ENCODE results near the gene STK40. TPM values are rescaled to one million over a fixed set of nuclear protein-coding genes. Genes with fewer than 3 reads are reported as not detected.

Gene STK40
- total and polyA plus RNA-seq, 9 of the 15 experiments (the other 6 are each of a cell fraction or from before 2014, with no cell fraction given), result 0.69 to 94.3 (median 39.1) TPM

- TF ChIP-seq HMG20A (CRISPR knock-in tag; conservative IDR thresholded peaks at IDR 0.05) (no peak), ZNF354B (CRISPR knock-in tag; IDR thresholded peaks at IDR 0.05) (no peak), PHB (CRISPR knock-in tag; IDR thresholded peaks at IDR 0.05) (peak; percentile 89; the same call in 1 of the 2 replicates), NFE2 (IDR thresholded peaks at IDR 0.05; ENCODE audit: low read depth) (no peak), ZNF431 (CRISPR knock-in tag; IDR thresholded peaks at IDR 0.05) (peak; percentile 51; the same call in 1 of the 2 replicates), DPF2 (IDR thresholded peaks at IDR 0.05) (no peak), ZNF668 (CRISPR knock-in tag; IDR thresholded peaks at IDR 0.05) (no peak), ZNF740 (CRISPR knock-in tag; IDR thresholded peaks at IDR 0.05) (no peak; the same call in 1 of the 2 replicates), ZNF740 (tag; IDR thresholded peaks at IDR 0.05) (no peak), CBFB (CRISPR knock-in tag; IDR thresholded peaks at IDR 0.05) (0 out of 2 replicates have a peak, but pooled peaks have one; percentile 10), ZNF316 (IDR thresholded peaks at IDR 0.05) (no peak), ZNF232 (CRISPR knock-in tag; IDR thresholded peaks at IDR 0.05) (no peak), HEY1 (CRISPR knock-in tag; IDR thresholded peaks at IDR 0.05; ENCODE audit: borderline replicate concordance) (no peak), ZNF165 (CRISPR knock-in tag; IDR thresholded peaks at IDR 0.05; ENCODE audit: borderline replicate concordance) (no peak), USF2 (CRISPR knock-in tag; IDR thresholded peaks at IDR 0.05) (no peak), ZNF586 (CRISPR knock-in tag; conservative IDR thresholded peaks at IDR 0.05) (no peak), ELF1 (tag; IDR thresholded peaks at IDR 0.05) (0 out of 2 replicates have a peak, but pooled peaks have one; percentile 28), SMARCA4 (IDR thresholded peaks at IDR 0.05) (0 out of 2 replicates have a peak, but pooled peaks have one; percentile 7), ATF3 (IDR thresholded peaks at IDR 0.05) (no peak), ATF3 (CRISPR knock-in tag; conservative IDR thresholded peaks at IDR 0.05) (no peak), RFX1 (IDR thresholded peaks at IDR 0.05) (no peak), ZNF197 (CRISPR knock-in tag; IDR thresholded peaks at IDR 0.05; ENCODE audit: low read depth) (no peak), MYBL2 (IDR thresholded peaks at IDR 0.05; ENCODE audit: low read depth) (no peak), MYBL2 (CRISPR knock-in tag; IDR thresholded peaks at IDR 0.05; ENCODE audit: borderline replicate concordance) (no peak), SIN3B (IDR thresholded peaks at IDR 0.05; ENCODE audit: low read depth) (no peak)
- TF ChIP-seq, protein P1, sequence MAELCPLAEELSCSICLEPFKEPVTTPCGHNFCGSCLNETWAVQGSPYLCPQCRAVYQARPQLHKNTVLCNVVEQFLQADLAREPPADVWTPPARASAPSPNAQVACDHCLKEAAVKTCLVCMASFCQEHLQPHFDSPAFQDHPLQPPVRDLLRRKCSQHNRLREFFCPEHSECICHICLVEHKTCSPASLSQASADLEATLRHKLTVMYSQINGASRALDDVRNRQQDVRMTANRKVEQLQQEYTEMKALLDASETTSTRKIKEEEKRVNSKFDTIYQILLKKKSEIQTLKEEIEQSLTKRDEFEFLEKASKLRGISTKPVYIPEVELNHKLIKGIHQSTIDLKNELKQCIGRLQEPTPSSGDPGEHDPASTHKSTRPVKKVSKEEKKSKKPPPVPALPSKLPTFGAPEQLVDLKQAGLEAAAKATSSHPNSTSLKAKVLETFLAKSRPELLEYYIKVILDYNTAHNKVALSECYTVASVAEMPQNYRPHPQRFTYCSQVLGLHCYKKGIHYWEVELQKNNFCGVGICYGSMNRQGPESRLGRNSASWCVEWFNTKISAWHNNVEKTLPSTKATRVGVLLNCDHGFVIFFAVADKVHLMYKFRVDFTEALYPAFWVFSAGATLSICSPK (IDR thresholded peaks at IDR 0.05; ENCODE audit: borderline replicate concordance), result no peak
- TF ChIP-seq, protein P2, sequence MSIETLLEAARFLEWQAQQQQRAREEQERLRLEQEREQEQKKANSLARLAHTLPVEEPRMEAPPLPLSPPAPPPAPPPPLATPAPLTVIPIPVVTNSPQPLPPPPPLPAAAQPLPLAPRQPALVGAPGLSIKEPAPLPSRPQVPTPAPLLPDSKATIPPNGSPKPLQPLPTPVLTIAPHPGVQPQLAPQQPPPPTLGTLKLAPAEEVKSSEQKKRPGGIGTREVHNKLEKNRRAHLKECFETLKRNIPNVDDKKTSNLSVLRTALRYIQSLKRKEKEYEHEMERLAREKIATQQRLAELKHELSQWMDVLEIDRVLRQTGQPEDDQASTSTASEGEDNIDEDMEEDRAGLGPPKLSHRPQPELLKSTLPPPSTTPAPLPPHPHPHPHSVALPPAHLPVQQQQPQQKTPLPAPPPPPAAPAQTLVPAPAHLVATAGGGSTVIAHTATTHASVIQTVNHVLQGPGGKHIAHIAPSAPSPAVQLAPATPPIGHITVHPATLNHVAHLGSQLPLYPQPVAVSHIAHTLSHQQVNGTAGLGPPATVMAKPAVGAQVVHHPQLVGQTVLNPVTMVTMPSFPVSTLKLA (conservative IDR thresholded peaks at IDR 0.05), result no peak
These were observed 65.0 kb downstream of the STK40 start (continued) for GRCh38 chr1:36320767-36321118.
